HEK293T (cell line): ENCODE results near the gene NELFE.

Experiments
- BHLHE40 ChIP-seq: fragments of 450-650 bp; IDR thresholded peaks from 2 replicates; pipeline ENCODE4 v1.6.1; 2016; ENCODE audit warnings: mild to moderate bottlenecking, moderate library complexity, borderline replicate concordance
- FOXK2 ChIP-seq: fragments of 450-650 bp; IDR thresholded peaks from 2 replicates; pipeline ENCODE4 v1.6.1; 2016; ENCODE audit warnings: mild to moderate bottlenecking
- LEF1 ChIP-seq: fragments of 450-650 bp; IDR thresholded peaks from 2 replicates; pipeline ENCODE4 v1.6.1; 2017; ENCODE audit warnings: mild to moderate bottlenecking, borderline replicate concordance
- NFRKB ChIP-seq: fragments of 450-650 bp; IDR thresholded peaks from 2 replicates; pipeline ENCODE4 v1.6.1; 2016; ENCODE audit warnings: mild to moderate bottlenecking, moderate library complexity
- SUZ12 ChIP-seq: fragments of 450-650 bp; IDR thresholded peaks from 2 replicates; pipeline ENCODE4 v1.6.1; 2016; ENCODE audit warnings: mild to moderate bottlenecking
- TARDBP ChIP-seq: fragments of 450-650 bp; IDR thresholded peaks from 2 replicates; pipeline ENCODE4 v1.6.1; 2016
- TF ChIP-seq, protein P1 (sequence below): fragments of 450-650 bp; IDR thresholded peaks from 2 replicates; pipeline ENCODE4 v1.6.1; 2016

DNA sequence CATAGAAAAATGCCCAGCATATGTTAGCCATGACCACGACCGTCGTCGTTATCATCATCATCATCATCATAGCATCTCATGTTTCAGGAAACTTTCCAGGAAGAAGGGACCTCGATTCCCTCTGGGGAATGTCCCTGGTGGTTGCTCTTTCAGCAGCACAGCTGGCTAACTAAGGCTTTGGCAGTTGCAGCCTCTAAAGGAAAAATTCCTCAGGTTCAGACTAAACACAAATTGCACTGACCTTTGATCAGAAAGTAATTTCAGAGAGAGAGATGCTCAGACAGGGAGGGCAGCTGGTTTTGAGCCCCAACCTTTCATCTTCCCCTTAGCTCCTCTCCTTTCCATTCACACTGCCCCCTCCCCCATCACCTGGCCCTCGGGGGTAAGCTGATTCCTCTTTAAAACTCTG lies 18.5 kb downstream of the NELFE start:
- TF ChIP-seq, protein P1, sequence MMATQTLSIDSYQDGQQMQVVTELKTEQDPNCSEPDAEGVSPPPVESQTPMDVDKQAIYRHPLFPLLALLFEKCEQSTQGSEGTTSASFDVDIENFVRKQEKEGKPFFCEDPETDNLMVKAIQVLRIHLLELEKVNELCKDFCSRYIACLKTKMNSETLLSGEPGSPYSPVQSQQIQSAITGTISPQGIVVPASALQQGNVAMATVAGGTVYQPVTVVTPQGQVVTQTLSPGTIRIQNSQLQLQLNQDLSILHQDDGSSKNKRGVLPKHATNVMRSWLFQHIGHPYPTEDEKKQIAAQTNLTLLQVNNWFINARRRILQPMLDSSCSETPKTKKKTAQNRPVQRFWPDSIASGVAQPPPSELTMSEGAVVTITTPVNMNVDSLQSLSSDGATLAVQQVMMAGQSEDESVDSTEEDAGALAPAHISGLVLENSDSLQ: no peak
- TF ChIP-seq SUZ12 (no peak), BHLHE40 (no peak), NFRKB (no peak), TARDBP (no peak), LEF1 (no peak), FOXK2 (no peak)
